ENCODE data around the gene ECSIT. TPM values are rescaled to one million over a fixed set of nuclear protein-coding genes. Genes with fewer than 3 reads are reported as not detected.

Gene ECSIT
- total RNA-seq, 6 experiments from 2014 or later = 25.0 to 45.5 (median 37.7) TPM

DNA sequence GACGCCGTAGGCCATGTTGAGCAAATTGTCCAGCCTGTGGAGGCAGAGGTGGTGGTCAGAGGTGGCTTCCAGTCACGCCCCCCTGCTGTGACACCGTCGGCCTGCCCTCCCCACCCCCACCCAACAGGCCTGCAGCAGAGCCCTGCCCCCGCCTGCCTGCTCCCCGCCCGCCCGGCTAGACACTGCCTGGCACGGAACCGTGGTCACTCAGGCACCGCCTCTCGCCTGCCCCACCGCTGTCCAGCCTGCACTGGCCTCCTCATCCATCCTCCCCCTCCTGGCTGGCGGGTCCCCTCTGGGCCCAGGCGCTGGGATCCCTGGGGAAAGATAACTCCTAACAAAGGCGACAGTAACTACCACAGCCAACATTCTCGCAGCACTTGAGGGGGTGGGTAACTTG, 71.8 kb downstream of the ECSIT start:
- intact Hi-C loops (cut with DNase I) = no loop called here
- H3K4me3 ChIP-seq = no peak overlapping the region
- H3K27ac ChIP-seq = no peak overlapping the region
- 20% methylated on average over 2 of the region's 18 CpGs for WGBS (ENCODE audit: insufficient coverage, low coverage, low lambda C conversion rate, missing lambda C conversion rate)
- DNase-seq (no peak), ATAC-seq (peak in 1 of 4 donors; percentile 12)
- no peaks in the 10 kb centered on the region for H3K36me3 ChIP-seq
- no peaks in the 10 kb centered on the region for H3K4me1 ChIP-seq
- H3K27me3 ChIP-seq = no peaks in the 10 kb centered on the region
- no peaks in the 10 kb centered on the region for H3K9me3 ChIP-seq
- TF ChIP-seq POLR2A (IDR thresholded peaks at IDR 0.05) = no peak
- TF ChIP-seq, protein P1, sequence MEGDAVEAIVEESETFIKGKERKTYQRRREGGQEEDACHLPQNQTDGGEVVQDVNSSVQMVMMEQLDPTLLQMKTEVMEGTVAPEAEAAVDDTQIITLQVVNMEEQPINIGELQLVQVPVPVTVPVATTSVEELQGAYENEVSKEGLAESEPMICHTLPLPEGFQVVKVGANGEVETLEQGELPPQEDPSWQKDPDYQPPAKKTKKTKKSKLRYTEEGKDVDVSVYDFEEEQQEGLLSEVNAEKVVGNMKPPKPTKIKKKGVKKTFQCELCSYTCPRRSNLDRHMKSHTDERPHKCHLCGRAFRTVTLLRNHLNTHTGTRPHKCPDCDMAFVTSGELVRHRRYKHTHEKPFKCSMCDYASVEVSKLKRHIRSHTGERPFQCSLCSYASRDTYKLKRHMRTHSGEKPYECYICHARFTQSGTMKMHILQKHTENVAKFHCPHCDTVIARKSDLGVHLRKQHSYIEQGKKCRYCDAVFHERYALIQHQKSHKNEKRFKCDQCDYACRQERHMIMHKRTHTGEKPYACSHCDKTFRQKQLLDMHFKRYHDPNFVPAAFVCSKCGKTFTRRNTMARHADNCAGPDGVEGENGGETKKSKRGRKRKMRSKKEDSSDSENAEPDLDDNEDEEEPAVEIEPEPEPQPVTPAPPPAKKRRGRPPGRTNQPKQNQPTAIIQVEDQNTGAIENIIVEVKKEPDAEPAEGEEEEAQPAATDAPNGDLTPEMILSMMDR (IDR thresholded peaks at IDR 0.05) = no peak

- Histone ChIP-seq H3K4me3 (no peak overlapping the region), H3K9me3 (no peaks in the 10 kb centered on the region), H3K4me1 (no peaks in the 10 kb centered on the region), H3K27me3 (no peaks in the 10 kb centered on the region), H3K36me3 (no peaks in the 10 kb centered on the region), H3K27ac (no peak overlapping the region)
- no peak for DNase-seq
- intact Hi-C loops (cut with DNase I) = no loop called here
- ATAC-seq = no peak
- WGBS (ENCODE audit: insufficient coverage, low coverage, low lambda C conversion rate, missing lambda C conversion rate) = 98% methylated on average over 7 of the region's 7 CpGs
- TF ChIP-seq POLR2A (IDR thresholded peaks at IDR 0.05) = no peak
- TF ChIP-seq, protein P1 (IDR thresholded peaks at IDR 0.05) = no peak
Measured at GRCh38 chr19:11456659-11457058, 72.3 kb downstream of the ECSIT start.

Small RNAs within 50 kb of the gene (microRNA-seq; reads per million reads assigned to microRNA genes)
- 0 reads per million in 2 donors for gene MIR7974

Small RNAs within 50 kb of the gene (small RNA-seq; reads per million reads assigned to genes)
- gene MIR7974 (2.1 to 2.9 reads per million in 2 experiments), gene RN7SL833P (0.26 to 0.39 reads per million in 2 experiments)

Other genes starting within 250 kb of the ECSIT start
- not detected for gene TSPAN16, start 233.0 kb downstream of the ECSIT start, total RNA-seq
- gene RAB3D, start 189.5 kb downstream of the ECSIT start, total RNA-seq = 1 to 10 TPM; 2.7 to 4.5 (median 4.0) TPM
- gene TMEM205, start 182.9 kb downstream of the ECSIT start, total RNA-seq = 100 to 1,000 TPM; 138 to 605 (median 165) TPM
- gene CCDC159, start 182.6 kb downstream of the ECSIT start, total RNA-seq = 10 to 100 TPM in 5 of 6 experiments, 1 to 10 TPM in 1; 8.4 to 27.9 (median 23.4) TPM
- gene PLPPR2, start 173.7 kb downstream of the ECSIT start, total RNA-seq = 10 to 100 TPM in 3 of 6 experiments, 1 to 10 TPM in 3; 6.7 to 17.5 (median 10.2) TPM
- gene SWSAP1, start 154.5 kb downstream of the ECSIT start, total RNA-seq = 1 to 10 TPM; 1.4 to 2.7 (median 2.3) TPM
- 1 to 10 TPM; 4.9 to 8.7 (median 7.1) TPM for gene EPOR, start 144.8 kb downstream of the ECSIT start, total RNA-seq
- gene RGL3, start 109.8 kb downstream of the ECSIT start, total RNA-seq = 10 to 100 TPM in 5 of 6 experiments, 1 to 10 TPM in 1; 6.7 to 26.6 (median 19.7) TPM
- under 1 TPM; 0.21 to 0.73 (median 0.54) TPM for gene ODAD3, start 94.0 kb downstream of the ECSIT start, total RNA-seq
- 100 to 1,000 TPM; 114 to 206 (median 192) TPM for gene PRKCSH, start 93.5 kb downstream of the ECSIT start, total RNA-seq
- gene ELAVL3, start 48.1 kb downstream of the ECSIT start, total RNA-seq = not detected
- gene ZNF653, start 23.3 kb downstream of the ECSIT start, total RNA-seq = 1 to 10 TPM; 2.7 to 7.0 (median 3.9) TPM
- gene CNN1, start 9.7 kb upstream of the ECSIT start, total RNA-seq = 1 to 10 TPM in 4 of 6 experiments, under 1 TPM in 2; 0.71 to 8.5 (median 1.0) TPM
- 10 to 100 TPM; 21.9 to 33.5 (median 24.9) TPM for gene ELOF1, start 30.1 kb upstream of the ECSIT start, total RNA-seq
- gene ACP5, start 48.5 kb upstream of the ECSIT start, total RNA-seq = 10 to 100 TPM; 10.4 to 28.5 (median 21.5) TPM
- gene ZNF627, start 68.3 kb upstream of the ECSIT start, total RNA-seq = 1 to 10 TPM; 2.7 to 5.4 (median 4.6) TPM
- 1 to 10 TPM; 2.9 to 5.1 (median 3.4) TPM for gene ZNF823, start 209.8 kb upstream of the ECSIT start, total RNA-seq
- gene ZNF441, start 237.9 kb upstream of the ECSIT start, total RNA-seq = 1 to 10 TPM; 2.6 to 4.4 (median 3.2) TPM